NCI-H2107 (cell line): ENCODE results near the gene PLAU.
"Not testable (repeated sequence)": the region's sequence is repeated elsewhere in the genome, so short reads cannot be mapped to it uniquely, and the experiment has no call there.

Source experiments
- DNase-seq: peaks from one replicate; lab custom pipeline; 2025; lab: John Stamatoyannopoulos, UW

The PLAU gene

GRCh38 chr10:73922007-73922863 lies 11.3 kb downstream of the PLAU start:
- DNase-seq: no peak

- no peak for DNase-seq
Observed at GRCh38 chr10:73922864-73923133, 11.9 kb downstream of the PLAU start.

- no peak for DNase-seq
Observed at GRCh38 chr10:73923935-73924598, 13.1 kb downstream of the PLAU start.

- no peak for DNase-seq
Observed at GRCh38 chr10:73924935-73925334, 14.0 kb downstream of the PLAU start.

GRCh38 chr10:73925539-73925938 lies 14.6 kb downstream of the PLAU start:
- DNase-seq: no peak

GRCh38 chr10:73926152-73926764 lies 15.3 kb downstream of the PLAU start:
- no peak for DNase-seq

- DNase-seq: not testable (repeated sequence)
Observed at GRCh38 chr10:73930630-73931327, 19.8 kb downstream of the PLAU start.

GRCh38 chr10:73931767-73932619 lies 21.1 kb downstream of the PLAU start:
- no peak for DNase-seq

- DNase-seq: no peak
Observed at GRCh38 chr10:73932620-73933112, 21.7 kb downstream of the PLAU start.

GRCh38 chr10:73934074-73934473 lies 23.1 kb downstream of the PLAU start:
- DNase-seq: no peak

GRCh38 chr10:73935895-73936294 lies 25.0 kb downstream of the PLAU start:
- no peak for DNase-seq

- DNase-seq: no peak
Observed at GRCh38 chr10:73937333-73938043, 26.6 kb downstream of the PLAU start.

GRCh38 chr10:73940634-73941221 lies 29.8 kb downstream of the PLAU start:
- DNase-seq: peak; percentile 33

GRCh38 chr10:73941300-73941699 lies 30.4 kb downstream of the PLAU start:
- no peak for DNase-seq

- no peak for DNase-seq
Observed at GRCh38 chr10:73944356-73945100, 33.6 kb downstream of the PLAU start.

- DNase-seq: no peak
Observed at GRCh38 chr10:73946253-73947145, 35.6 kb downstream of the PLAU start.

- no peak for DNase-seq
Observed at GRCh38 chr10:73948947-73949633, 38.2 kb downstream of the PLAU start.
